Measurements from ENCODE around the gene ACOX1. TPM values are rescaled to one million over a fixed set of nuclear protein-coding genes. Genes with fewer than 3 reads are reported as not detected.

The ACOX1 gene
- total RNA-seq, 1 experiment from 2014 or later: 50.2 TPM

DNA sequence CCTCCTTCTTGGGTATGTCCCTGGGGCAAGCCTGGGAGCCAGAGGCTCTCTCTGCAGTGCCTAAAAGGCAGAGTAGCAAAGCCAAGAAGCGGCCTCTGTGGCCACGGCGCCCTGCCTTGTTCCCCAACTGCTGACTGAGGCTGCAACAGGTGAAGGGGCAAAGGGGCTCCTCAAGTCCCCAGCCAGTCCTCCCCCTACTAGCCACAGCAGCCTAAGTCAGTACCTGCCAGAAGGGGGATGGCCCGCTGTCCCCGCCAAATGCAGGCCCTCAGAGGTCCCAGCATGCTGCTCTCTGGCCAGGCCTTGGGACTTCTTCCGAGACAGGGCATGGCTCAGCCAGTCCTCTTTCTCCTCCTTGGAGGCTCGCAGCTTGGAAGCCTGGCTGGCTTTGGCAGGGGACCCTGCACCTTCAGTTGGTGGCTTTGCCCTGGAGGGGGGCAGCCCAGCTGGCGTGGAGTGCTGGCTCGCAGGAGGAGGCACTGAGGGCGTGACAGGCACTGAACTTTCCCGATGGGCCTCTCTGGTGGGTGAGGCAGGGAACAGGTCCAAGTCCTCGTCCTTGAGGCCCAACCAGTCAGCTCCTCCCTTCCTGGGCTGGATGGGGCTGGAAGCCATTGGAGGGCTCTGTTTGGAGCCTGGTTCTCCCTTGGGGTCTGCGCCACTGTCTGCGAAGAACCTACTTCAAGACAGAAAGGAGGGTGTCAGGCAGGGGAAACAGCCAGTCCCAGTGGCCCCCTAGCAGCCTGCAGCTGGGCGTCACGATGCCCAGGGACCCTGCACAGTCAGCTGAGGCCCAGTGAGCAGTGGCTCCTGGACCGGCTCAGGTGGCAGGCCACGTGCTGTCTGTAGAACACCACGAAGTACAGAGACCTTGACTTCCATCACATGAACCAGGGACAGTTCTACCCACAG lies 55.7 kb downstream of the ACOX1 start (continued):
- TF ChIP-seq SIN3A (IDR thresholded peaks at IDR 0.05; ENCODE audit: low read depth): no peak
- TF ChIP-seq SP1 (IDR thresholded peaks at IDR 0.05; ENCODE audit: low read depth): no peak
- no peak for TF ChIP-seq ZNF274 (IDR thresholded peaks at IDR 0.05; ENCODE audit: low read depth, low read length)
- TF ChIP-seq YY1 (IDR thresholded peaks at IDR 0.05; ENCODE audit: extremely low read depth, insufficient replicate concordance, low read depth, low read length): no peak
- TF ChIP-seq, protein P1, sequence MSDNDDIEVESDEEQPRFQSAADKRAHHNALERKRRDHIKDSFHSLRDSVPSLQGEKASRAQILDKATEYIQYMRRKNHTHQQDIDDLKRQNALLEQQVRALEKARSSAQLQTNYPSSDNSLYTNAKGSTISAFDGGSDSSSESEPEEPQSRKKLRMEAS (IDR thresholded peaks at IDR 0.05): no peak
- TF ChIP-seq, protein P2, sequence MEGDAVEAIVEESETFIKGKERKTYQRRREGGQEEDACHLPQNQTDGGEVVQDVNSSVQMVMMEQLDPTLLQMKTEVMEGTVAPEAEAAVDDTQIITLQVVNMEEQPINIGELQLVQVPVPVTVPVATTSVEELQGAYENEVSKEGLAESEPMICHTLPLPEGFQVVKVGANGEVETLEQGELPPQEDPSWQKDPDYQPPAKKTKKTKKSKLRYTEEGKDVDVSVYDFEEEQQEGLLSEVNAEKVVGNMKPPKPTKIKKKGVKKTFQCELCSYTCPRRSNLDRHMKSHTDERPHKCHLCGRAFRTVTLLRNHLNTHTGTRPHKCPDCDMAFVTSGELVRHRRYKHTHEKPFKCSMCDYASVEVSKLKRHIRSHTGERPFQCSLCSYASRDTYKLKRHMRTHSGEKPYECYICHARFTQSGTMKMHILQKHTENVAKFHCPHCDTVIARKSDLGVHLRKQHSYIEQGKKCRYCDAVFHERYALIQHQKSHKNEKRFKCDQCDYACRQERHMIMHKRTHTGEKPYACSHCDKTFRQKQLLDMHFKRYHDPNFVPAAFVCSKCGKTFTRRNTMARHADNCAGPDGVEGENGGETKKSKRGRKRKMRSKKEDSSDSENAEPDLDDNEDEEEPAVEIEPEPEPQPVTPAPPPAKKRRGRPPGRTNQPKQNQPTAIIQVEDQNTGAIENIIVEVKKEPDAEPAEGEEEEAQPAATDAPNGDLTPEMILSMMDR (IDR thresholded peaks at IDR 0.05 in 2 of 3, conservative IDR thresholded peaks at IDR 0.05 in 1 of 3; ENCODE audit: borderline replicate concordance in 1 of 3, insufficient read depth in 1 of 3, low read depth in 2 of 3, low read length in 2 of 3): no peak

DNA sequence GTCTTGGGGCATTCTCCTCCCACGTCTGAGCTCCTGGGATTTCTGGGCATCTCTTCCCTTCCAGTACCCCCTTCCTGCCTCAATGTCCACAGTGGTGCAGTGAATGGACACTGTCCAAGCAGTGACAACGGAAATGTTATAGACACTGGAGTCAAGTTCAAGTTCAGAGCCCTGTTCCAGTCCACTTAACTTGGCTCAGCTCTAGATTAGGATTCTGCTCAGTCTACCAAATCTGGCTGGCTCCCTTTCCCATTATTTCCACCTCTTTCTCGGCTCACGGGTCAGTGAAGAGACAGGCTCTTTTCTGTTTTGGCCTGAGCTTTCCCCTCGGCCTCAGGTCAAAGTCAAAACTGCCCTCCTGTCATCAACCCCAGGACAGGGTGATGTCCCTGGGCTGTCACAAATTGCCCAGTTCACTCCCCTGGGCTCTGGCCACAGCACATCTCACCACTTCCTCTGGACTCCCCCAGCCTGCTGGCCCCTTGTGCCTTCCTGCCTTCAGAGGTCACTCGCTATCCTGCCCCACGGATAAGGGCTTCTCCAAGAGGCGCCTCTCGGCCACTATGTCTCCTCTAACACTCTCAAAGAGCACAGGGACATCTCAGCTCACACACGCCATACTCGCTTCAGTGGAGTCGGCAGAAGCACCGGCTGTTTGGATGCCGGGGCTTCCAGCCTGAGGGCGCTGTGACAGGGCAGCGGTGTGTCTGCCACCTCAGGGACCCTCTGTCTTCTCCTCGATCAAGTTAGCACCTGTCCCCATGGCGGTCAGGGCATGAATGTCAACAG lies 56.6 kb downstream of the ACOX1 start:
- RAD21 ChIA-PET (ENCODE audit: low non-redundant PET in 1 of 2, low total read pairs in 2 of 2, uncharacterized antibody in 2 of 2, unreplicated experiment in 2 of 2): no interaction called here
- POLR2A ChIA-PET: interaction anchor here (1.8 kb wide), 1 partner anchor 142 kb away, joined by 4 read pairs; no protein-coding TSS in a partner anchor
- no peaks in the 10 kb centered on the region for H4K20me1 ChIP-seq (ENCODE audit: insufficient read depth)
- no peaks in the 10 kb centered on the region for H3K36me3 ChIP-seq (ENCODE audit: control insufficient read depth in 1 of 2, insufficient read depth in 2 of 2, low read length in 2 of 2)
- TF ChIP-seq YY1 (IDR thresholded peaks at IDR 0.05; ENCODE audit: extremely low read depth, insufficient replicate concordance, low read depth, low read length) (no peak), RAD21 (IDR thresholded peaks at IDR 0.05; ENCODE audit: low read depth) (no peak), ZFX (IDR thresholded peaks at IDR 0.05) (0 out of 2 replicates have a peak, but pooled peaks have one; percentile 0), FOSL1 (IDR thresholded peaks at IDR 0.05; ENCODE audit: low read depth) (no peak)
- TF ChIP-seq, protein P2 (IDR thresholded peaks at IDR 0.05 in 2 of 3, conservative IDR thresholded peaks at IDR 0.05 in 1 of 3; ENCODE audit: borderline replicate concordance in 1 of 3, insufficient read depth in 1 of 3, low read depth in 2 of 3, low read length in 2 of 3): no peak
- TF ChIP-seq, protein P3, sequence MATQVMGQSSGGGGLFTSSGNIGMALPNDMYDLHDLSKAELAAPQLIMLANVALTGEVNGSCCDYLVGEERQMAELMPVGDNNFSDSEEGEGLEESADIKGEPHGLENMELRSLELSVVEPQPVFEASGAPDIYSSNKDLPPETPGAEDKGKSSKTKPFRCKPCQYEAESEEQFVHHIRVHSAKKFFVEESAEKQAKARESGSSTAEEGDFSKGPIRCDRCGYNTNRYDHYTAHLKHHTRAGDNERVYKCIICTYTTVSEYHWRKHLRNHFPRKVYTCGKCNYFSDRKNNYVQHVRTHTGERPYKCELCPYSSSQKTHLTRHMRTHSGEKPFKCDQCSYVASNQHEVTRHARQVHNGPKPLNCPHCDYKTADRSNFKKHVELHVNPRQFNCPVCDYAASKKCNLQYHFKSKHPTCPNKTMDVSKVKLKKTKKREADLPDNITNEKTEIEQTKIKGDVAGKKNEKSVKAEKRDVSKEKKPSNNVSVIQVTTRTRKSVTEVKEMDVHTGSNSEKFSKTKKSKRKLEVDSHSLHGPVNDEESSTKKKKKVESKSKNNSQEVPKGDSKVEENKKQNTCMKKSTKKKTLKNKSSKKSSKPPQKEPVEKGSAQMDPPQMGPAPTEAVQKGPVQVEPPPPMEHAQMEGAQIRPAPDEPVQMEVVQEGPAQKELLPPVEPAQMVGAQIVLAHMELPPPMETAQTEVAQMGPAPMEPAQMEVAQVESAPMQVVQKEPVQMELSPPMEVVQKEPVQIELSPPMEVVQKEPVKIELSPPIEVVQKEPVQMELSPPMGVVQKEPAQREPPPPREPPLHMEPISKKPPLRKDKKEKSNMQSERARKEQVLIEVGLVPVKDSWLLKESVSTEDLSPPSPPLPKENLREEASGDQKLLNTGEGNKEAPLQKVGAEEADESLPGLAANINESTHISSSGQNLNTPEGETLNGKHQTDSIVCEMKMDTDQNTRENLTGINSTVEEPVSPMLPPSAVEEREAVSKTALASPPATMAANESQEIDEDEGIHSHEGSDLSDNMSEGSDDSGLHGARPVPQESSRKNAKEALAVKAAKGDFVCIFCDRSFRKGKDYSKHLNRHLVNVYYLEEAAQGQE (IDR thresholded peaks at IDR 0.05; ENCODE audit: low read depth): no peak
- TF ChIP-seq, protein P1 (IDR thresholded peaks at IDR 0.05): no peak
- DNase-seq (ENCODE audit: low read depth, low spot score) (no peak), ATAC-seq (no peak)
- no peaks in the 10 kb centered on the region for H3K9me2 ChIP-seq (ENCODE audit: insufficient read depth)
- no peak overlapping the region for H3K4me2 ChIP-seq (ENCODE audit: low read length)
- intact Hi-C loops (cut with micrococcal nuclease): no loop called here
- no peaks in the 10 kb centered on the region for H3K27me3 ChIP-seq (ENCODE audit: insufficient read depth, low read length)
- CTCF ChIA-PET: no interaction called here
- no TSS peak for BruUV-seq (replicated peaks)
- peaks cover 0 to 3% of the 10 kb centered on the region in 2 experiments; a peak in 2 of 4 replicates for H3K4me1 ChIP-seq (ENCODE audit: control insufficient read depth in 1 of 2, insufficient read depth in 2 of 2, low read length in 2 of 2)
- H3K79me2 ChIP-seq (ENCODE audit: insufficient read depth, low read length): no peaks in the 10 kb centered on the region
- H3K9me3 ChIP-seq (ENCODE audit: control insufficient read depth in 1 of 2, insufficient read depth in 1 of 2, low read depth in 1 of 2, low read length in 2 of 2): no peaks in the 10 kb centered on the region
- H2AFZ ChIP-seq (ENCODE audit: low read depth, low read length, poor library complexity, severe bottlenecking): no peak overlapping the region
- H3K9ac ChIP-seq (ENCODE audit: low read length): no peak overlapping the region
- no peak overlapping the region for H3K4me3 ChIP-seq (replicated peaks in 1 of 2; ENCODE audit: low read depth in 1 of 2, low read length in 2 of 2)
- no peak overlapping the region for H3K27ac ChIP-seq (ENCODE audit: low read depth, low read length)

Measured in HCT116 (cell line).